ENCODE data around the gene PTER. TPM values are rescaled to one million over a fixed set of nuclear protein-coding genes. Genes with fewer than 3 reads are reported as not detected.

PTER gene
- total and polyA plus RNA-seq, 10 of the 15 experiments (the other 5 are each of a cell fraction or from before 2014, with no cell fraction given): 16.0 to 31.2 (median 23.1) TPM

GRCh38 chr10:16436758-16437539 lies at the start of gene PTER (continued):
- TF ChIP-seq ZBTB11 (CRISPR knock-in tag; IDR thresholded peaks at IDR 0.05): no peak
- TF ChIP-seq ZNF687 (IDR thresholded peaks at IDR 0.05): peak; percentile 68
- TF ChIP-seq, protein P1, sequence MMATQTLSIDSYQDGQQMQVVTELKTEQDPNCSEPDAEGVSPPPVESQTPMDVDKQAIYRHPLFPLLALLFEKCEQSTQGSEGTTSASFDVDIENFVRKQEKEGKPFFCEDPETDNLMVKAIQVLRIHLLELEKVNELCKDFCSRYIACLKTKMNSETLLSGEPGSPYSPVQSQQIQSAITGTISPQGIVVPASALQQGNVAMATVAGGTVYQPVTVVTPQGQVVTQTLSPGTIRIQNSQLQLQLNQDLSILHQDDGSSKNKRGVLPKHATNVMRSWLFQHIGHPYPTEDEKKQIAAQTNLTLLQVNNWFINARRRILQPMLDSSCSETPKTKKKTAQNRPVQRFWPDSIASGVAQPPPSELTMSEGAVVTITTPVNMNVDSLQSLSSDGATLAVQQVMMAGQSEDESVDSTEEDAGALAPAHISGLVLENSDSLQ (IDR thresholded peaks at IDR 0.05): peak; percentile 63; the same call in 1 of the 2 replicates
- peak; percentile 61 for TF ChIP-seq NR2F1 (conservative IDR thresholded peaks at IDR 0.05)
- no peak for TF ChIP-seq ZNF24 (IDR thresholded peaks at IDR 0.05)
- no peak for TF ChIP-seq KAT2A (conservative IDR thresholded peaks at IDR 0.05; ENCODE audit: control insufficient read depth, low read depth, low read length)
- TF ChIP-seq SIX5 (IDR thresholded peaks at IDR 0.05; ENCODE audit: low read depth, low read length, severe bottlenecking): no peak
- TF ChIP-seq IKZF1 (conservative IDR thresholded peaks at IDR 0.05): peak; percentile 87
- TF ChIP-seq IKZF2 (IDR thresholded peaks at IDR 0.05): peak; percentile 48 to 52; a peak in 2 of 4 replicates
- TF ChIP-seq RELB (IDR thresholded peaks at IDR 0.05; ENCODE audit: low read depth): 0 out of 2 replicates have a peak, but pooled peaks have one; percentile 22
- TF ChIP-seq ETV6 (conservative IDR thresholded peaks at IDR 0.05 in 1 of 2, IDR thresholded peaks at IDR 0.05 in 1 of 2; ENCODE audit: borderline replicate concordance in 1 of 2, low read depth in 1 of 2): no peak
- TF ChIP-seq NFXL1 (IDR thresholded peaks at IDR 0.05; ENCODE audit: borderline replicate concordance): no peak
- TF ChIP-seq POLR2AphosphoS5 (IDR thresholded peaks at IDR 0.05; ENCODE audit: low read length): peak; percentile 87
- TF ChIP-seq, protein P2, sequence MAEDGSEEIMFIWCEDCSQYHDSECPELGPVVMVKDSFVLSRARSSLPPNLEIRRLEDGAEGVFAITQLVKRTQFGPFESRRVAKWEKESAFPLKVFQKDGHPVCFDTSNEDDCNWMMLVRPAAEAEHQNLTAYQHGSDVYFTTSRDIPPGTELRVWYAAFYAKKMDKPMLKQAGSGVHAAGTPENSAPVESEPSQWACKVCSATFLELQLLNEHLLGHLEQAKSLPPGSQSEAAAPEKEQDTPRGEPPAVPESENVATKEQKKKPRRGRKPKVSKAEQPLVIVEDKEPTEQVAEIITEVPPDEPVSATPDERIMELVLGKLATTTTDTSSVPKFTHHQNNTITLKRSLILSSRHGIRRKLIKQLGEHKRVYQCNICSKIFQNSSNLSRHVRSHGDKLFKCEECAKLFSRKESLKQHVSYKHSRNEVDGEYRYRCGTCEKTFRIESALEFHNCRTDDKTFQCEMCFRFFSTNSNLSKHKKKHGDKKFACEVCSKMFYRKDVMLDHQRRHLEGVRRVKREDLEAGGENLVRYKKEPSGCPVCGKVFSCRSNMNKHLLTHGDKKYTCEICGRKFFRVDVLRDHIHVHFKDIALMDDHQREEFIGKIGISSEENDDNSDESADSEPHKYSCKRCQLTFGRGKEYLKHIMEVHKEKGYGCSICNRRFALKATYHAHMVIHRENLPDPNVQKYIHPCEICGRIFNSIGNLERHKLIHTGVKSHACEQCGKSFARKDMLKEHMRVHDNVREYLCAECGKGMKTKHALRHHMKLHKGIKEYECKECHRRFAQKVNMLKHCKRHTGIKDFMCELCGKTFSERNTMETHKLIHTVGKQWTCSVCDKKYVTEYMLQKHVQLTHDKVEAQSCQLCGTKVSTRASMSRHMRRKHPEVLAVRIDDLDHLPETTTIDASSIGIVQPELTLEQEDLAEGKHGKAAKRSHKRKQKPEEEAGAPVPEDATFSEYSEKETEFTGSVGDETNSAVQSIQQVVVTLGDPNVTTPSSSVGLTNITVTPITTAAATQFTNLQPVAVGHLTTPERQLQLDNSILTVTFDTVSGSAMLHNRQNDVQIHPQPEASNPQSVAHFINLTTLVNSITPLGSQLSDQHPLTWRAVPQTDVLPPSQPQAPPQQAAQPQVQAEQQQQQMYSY (CRISPR knock-in tag; IDR thresholded peaks at IDR 0.05): no peak
